Activated naive CD4-positive, alpha-beta T cell treated with anti-CD3 and anti-CD28 coated beads, Interleukin-2, amount 10 ng/mL, durations not matched to agents 7 days and 5 days (primary cell): Measurements from ENCODE around the gene BCAN.
A peak's percentile ranks its signal among the peaks of the same experiment; 100 is the strongest.

Experiments used
- CTCF ChIA-PET: fragments of 350-600 bp; sonication (Branson Sonifier 250); formaldehyde crosslinking; loops from one replicate; lab custom pipeline; 2021; ENCODE audit warnings: antibody characterized with exemption; lab: Charles Lee
- DNase-seq: peaks from one replicate; pipeline ENCODE4 v3.0.0-alpha.2; 2020
- H3K27ac Mint-ChIP-seq: one replicate; pipeline ENCODE4 v1.8.0; 2021; ENCODE audit warnings: mild to moderate bottlenecking, moderate library complexity, mixed read lengths
- H3K27me3 Mint-ChIP-seq: one replicate; pipeline ENCODE4 v1.8.0; 2021; ENCODE audit warnings: mild to moderate bottlenecking, mixed read lengths
- H3K36me3 Mint-ChIP-seq: one replicate; pipeline ENCODE4 v1.8.0; 2021; ENCODE audit warnings: mixed read lengths
- H3K4me1 Mint-ChIP-seq: one replicate; pipeline ENCODE4 v1.8.0; 2021; ENCODE audit warnings: mixed read lengths
- H3K4me3 Mint-ChIP-seq: one replicate; pipeline ENCODE4 v1.8.0; 2021; ENCODE audit warnings: mild to moderate bottlenecking, moderate library complexity, mixed read lengths
- H3K9me3 Mint-ChIP-seq: one replicate; pipeline ENCODE4 v1.8.0; 2021; ENCODE audit warnings: mixed read lengths

Gene BCAN

DNA sequence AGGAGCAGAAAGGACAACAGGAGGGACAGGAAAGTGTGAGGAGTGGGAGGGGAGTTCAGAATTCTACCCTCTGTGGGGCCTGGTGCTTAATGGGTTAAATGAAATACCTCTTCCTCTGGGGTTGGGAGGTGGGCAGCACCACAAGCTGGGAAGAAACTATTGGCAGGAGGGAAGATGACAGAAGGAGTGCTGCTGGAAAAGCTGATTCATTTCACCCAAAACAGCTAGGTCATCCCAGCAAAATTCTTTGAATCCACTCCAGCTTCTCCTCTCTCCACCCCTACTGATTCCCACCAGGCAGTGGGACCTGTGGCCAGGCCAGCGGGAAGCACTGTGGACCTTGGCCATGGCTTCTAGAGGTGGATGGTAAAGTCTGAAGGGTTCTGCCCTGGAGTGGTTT is 12.8 kb downstream of the BCAN start:
- H3K27me3 Mint-ChIP-seq, result peaks cover 94% of the 10 kb centered on the region
- no peak for DNase-seq
- peaks cover 25% of the 10 kb centered on the region for H3K4me1 Mint-ChIP-seq
- no peak overlapping the region for H3K4me3 Mint-ChIP-seq
- no peak overlapping the region for H3K27ac Mint-ChIP-seq
- H3K9me3 Mint-ChIP-seq, result no peaks in the 10 kb centered on the region
- CTCF ChIA-PET, result interaction anchor here (0.7 to 8.7 kb wide), 5 partner anchors 12 to 42 kb away, joined by 3 to 264 read pairs (median 7); partner anchors contain the start of gene HAPLN2
- H3K36me3 Mint-ChIP-seq, result no peaks in the 10 kb centered on the region

DNA sequence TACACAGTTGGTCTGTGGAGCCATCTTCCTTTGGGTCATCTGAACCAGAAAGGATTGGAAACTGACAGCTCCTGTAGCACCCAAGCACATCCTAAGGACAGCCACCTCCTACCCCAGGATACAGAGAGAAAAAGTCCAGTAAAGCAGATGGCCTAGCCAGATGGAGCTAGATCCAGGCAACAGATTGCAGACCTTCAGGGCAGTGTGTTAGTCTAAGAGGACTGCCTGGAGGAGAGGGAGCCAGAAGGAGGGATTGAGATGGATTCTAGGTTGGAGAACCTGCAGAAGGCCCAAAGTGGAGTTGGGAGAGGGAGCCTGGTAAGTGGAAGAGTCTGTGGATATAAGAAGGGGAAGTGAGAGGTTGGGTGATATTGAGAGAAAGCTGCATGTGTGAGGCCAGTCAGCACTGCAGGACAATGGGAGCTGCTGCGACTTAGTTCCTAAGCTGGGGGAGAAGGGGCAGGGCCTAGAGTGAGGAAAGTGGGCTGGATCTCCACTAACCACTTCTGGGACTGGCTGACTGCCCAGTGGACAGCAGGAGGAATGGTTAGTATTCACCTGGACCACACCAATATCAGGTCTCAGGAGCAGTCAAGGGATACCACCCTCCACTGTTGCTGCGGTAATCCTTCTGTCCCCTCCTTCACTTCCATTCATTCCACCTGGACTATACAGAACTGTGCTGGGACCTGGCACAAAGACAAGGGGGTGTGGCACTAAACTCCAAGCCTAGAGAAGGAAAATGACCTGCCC is 13.4 kb downstream of the BCAN start:
- Mint-ChIP-seq H3K36me3 (no peaks in the 10 kb centered on the region), H3K27ac (no peak overlapping the region), H3K9me3 (no peaks in the 10 kb centered on the region), H3K27me3 (peaks cover 94% of the 10 kb centered on the region), H3K4me3 (no peak overlapping the region), H3K4me1 (peaks cover 31% of the 10 kb centered on the region)
- DNase-seq, result no peak
- CTCF ChIA-PET, result interaction anchor here (0.7 to 8.7 kb wide), 10 partner anchors 11 to 51 kb away, joined by 3 to 264 read pairs (median 6); partner anchors contain the start of genes CRABP2 and HAPLN2

DNA sequence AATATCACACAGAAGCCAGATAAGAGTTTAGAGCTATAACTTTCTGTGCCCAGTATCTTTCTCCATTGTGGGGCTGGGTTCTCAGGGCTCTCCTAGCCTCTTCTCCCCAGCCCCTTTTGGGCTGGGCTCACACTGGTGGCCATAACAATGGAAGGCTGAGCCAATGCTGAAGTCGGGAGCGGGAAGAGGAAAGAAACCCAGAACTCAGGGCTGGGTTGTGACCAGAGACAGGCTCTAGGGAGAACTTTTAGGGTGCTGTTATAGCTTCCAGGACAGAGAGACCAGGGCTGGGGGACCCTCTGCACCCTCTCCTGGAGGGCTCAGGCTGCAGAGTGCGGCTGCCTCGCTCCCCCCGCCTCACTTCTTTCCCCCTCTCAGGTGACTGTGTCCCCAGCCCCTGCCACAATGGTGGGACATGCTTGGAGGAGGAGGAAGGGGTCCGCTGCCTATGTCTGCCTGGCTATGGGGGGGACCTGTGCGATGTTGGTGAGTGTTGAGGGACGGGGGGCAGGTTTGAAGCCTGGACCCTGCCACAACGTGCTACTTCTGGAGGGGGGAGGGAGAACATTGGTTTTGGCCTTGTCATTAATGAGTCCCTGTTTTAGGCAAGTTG is 14.1 kb downstream of the BCAN start:
- no peak overlapping the region for H3K4me3 Mint-ChIP-seq
- CTCF ChIA-PET, result interaction anchor here (0.9 to 8.7 kb wide), 11 partner anchors 7 to 70 kb away, joined by 3 to 264 read pairs (median 7); partner anchors contain the start of genes CRABP2 and HAPLN2
- peaks cover 87% of the 10 kb centered on the region for H3K27me3 Mint-ChIP-seq
- H3K9me3 Mint-ChIP-seq, result no peaks in the 10 kb centered on the region
- peaks cover 38% of the 10 kb centered on the region for H3K4me1 Mint-ChIP-seq
- DNase-seq, result no peak
- H3K36me3 Mint-ChIP-seq, result no peaks in the 10 kb centered on the region
- H3K27ac Mint-ChIP-seq, result no peak overlapping the region

DNA sequence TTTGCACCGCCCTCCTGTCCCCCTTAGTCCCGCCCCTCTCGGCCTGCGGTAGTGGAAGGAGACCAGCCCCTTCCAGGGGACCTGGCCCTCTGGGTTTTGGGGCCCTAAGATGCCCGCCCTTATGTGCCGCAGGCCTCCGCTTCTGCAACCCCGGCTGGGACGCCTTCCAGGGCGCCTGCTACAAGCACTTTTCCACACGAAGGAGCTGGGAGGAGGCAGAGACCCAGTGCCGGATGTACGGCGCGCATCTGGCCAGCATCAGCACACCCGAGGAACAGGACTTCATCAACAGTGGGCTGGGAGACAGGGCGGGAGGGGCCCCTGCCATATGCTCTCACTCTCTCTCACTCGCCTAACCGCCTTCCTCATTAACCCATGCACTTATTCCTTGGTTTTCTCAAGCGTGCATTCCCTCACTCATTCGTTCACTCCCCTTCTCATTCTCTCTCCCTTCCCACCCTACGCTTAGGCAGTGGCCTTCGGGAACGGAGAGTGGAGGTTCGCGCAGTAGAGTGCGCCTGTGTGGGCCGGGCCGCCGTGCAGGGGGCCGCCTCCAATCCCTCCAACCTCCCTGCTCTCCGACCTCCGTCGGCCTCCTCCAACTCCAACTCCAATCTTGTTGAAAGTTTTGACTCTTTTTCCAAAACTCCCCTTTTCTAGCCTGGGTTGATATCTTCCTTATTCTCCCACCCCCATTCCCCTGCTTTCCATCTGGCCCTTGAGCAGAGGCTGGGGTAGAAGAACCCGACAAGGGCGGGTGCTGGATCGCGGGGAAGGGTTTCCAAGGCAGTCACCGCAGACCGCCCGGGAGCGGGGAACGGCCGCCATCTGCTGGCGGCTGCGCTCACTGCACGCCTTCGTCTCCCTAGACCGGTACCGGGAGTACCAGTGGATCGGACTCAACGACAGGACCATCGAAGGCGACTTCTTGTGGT is 15.2 kb downstream of the BCAN start:
- no peaks in the 10 kb centered on the region for H3K9me3 Mint-ChIP-seq
- H3K4me3 Mint-ChIP-seq, result peak overlapping the region; percentile 5
- CTCF ChIA-PET, result interaction anchor here (0.7 to 8.7 kb wide), 17 partner anchors 8 to 75 kb away, joined by 3 to 264 read pairs (median 6); partner anchors contain the start of genes CRABP2, HAPLN2 and NES
- H3K27ac Mint-ChIP-seq, result no peak overlapping the region
- peaks cover 85% of the 10 kb centered on the region for H3K27me3 Mint-ChIP-seq
- H3K4me1 Mint-ChIP-seq, result peaks cover 49% of the 10 kb centered on the region
- DNase-seq, result peak; percentile 78
- no peaks in the 10 kb centered on the region for H3K36me3 Mint-ChIP-seq

DNA sequence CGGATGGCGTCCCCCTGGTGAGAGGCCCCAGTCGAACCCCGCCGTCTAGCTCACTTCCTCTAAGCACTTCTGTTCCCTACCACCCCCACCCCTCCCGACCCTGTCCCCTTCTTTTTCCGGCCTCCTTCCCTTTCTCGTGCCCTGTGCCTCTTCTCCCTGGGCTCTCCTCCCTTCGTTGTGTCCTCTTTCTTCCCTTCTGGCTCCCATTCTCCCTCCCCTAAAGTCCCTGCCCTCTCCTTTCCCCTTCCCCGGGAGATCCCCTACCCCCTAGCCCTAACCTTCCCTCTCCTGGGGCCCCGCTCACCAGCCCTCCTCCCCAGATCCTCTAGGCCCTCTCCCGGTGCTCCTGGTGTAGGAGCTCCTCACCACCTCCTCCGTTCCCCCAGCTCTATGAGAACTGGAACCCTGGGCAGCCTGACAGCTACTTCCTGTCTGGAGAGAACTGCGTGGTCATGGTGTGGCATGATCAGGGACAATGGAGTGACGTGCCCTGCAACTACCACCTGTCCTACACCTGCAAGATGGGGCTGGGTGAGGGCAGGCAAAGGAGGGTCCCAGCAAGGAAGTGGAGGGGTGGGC is 15.9 kb downstream of the BCAN start:
- H3K4me1 Mint-ChIP-seq, result peaks cover 54% of the 10 kb centered on the region
- H3K27ac Mint-ChIP-seq, result peak overlapping the region; percentile 66
- CTCF ChIA-PET, result interaction anchor here (0.7 to 8.7 kb wide), 16 partner anchors 9 to 75 kb away, joined by 3 to 264 read pairs (median 6); partner anchors contain the start of genes CRABP2, HAPLN2 and NES
- H3K4me3 Mint-ChIP-seq, result peak overlapping the region; percentile 9
- H3K36me3 Mint-ChIP-seq, result no peaks in the 10 kb centered on the region
- no peak for DNase-seq
- peaks cover 84% of the 10 kb centered on the region for H3K27me3 Mint-ChIP-seq
- no peaks in the 10 kb centered on the region for H3K9me3 Mint-ChIP-seq

DNA sequence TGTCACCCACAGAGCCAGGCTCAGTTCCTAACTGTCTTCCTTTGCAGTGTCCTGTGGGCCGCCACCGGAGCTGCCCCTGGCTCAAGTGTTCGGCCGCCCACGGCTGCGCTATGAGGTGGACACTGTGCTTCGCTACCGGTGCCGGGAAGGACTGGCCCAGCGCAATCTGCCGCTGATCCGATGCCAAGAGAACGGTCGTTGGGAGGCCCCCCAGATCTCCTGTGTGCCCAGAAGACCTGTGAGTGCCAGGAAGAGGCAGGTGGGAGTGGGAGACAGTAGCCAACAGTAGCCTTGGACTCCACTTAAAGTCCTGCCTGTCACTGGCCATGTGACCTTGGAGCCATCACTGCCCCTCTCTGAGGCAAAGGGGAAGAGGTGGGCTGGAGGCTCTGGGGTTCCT is 16.6 kb downstream of the BCAN start:
- H3K27ac Mint-ChIP-seq, result no peak overlapping the region
- H3K4me3 Mint-ChIP-seq, result no peak overlapping the region

DNA sequence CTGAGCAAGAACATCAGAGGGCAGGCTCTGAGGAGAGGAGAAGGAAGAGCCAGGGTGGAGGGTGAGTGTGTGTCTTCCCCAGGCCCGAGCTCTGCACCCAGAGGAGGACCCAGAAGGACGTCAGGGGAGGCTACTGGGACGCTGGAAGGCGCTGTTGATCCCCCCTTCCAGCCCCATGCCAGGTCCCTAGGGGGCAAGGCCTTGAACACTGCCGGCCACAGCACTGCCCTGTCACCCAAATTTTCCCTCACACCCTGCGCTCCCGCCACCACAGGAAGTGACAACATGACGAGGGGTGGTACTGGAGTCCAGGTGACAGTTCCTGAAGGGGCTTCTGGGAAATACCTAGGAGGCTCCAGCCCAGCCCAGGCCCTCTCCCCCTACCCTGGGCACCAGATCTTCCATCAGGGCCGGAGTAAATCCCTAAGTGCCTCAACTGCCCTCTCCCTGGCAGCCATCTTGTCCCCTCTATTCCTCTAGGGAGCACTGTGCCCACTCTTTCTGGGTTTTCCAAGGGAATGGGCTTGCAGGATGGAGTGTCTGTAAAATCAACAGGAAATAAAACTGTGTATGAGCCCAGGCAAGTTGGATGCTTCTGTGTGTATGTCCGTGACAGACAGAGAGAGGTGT is 17.1 kb downstream of the BCAN start:
- no peaks in the 10 kb centered on the region for H3K36me3 Mint-ChIP-seq
- CTCF ChIA-PET, result interaction anchor here (0.7 to 8.7 kb wide), 25 partner anchors 10 to 269 kb away, joined by 3 to 264 read pairs (median 4); partner anchors contain the start of genes BCAN, CRABP2, HAPLN2 and ISG20L2
- no peak overlapping the region for H3K4me3 Mint-ChIP-seq
- peaks cover 84% of the 10 kb centered on the region for H3K27me3 Mint-ChIP-seq
- no peaks in the 10 kb centered on the region for H3K9me3 Mint-ChIP-seq
- DNase-seq, result no peak
- no peak overlapping the region for H3K27ac Mint-ChIP-seq
- peaks cover 57% of the 10 kb centered on the region for H3K4me1 Mint-ChIP-seq

More for the DNA sequence above, 16.6 kb downstream of the BCAN start:
- CTCF ChIA-PET, result interaction anchor here (0.7 to 8.7 kb wide), 16 partner anchors 10 to 158 kb away, joined by 3 to 264 read pairs (median 5); partner anchors contain the start of genes CRABP2, HAPLN2, NES and SH2D2A
- DNase-seq, result no peak
- Mint-ChIP-seq H3K36me3 (no peaks in the 10 kb centered on the region), H3K4me1 (peaks cover 57% of the 10 kb centered on the region), H3K9me3 (no peaks in the 10 kb centered on the region), H3K27me3 (peaks cover 84% of the 10 kb centered on the region)

DNA sequence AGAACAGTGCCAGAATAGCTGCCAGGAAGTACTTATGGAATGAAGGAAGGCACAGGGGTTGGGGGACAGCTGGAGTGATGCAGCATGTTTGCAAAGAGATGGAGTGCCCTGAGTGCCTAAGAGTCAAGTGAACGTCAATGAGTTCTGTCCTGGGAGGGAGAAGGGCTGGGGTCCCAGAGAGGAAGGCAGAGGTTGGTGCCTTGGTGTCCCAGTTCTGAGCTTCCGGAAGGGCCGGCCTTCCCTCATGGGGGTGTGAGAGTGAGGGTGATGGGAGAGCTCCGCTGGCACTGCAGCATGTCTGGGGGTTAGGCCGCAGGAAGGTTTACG is 17.7 kb downstream of the BCAN start:
- peaks cover 63% of the 10 kb centered on the region for H3K4me1 Mint-ChIP-seq

DNA sequence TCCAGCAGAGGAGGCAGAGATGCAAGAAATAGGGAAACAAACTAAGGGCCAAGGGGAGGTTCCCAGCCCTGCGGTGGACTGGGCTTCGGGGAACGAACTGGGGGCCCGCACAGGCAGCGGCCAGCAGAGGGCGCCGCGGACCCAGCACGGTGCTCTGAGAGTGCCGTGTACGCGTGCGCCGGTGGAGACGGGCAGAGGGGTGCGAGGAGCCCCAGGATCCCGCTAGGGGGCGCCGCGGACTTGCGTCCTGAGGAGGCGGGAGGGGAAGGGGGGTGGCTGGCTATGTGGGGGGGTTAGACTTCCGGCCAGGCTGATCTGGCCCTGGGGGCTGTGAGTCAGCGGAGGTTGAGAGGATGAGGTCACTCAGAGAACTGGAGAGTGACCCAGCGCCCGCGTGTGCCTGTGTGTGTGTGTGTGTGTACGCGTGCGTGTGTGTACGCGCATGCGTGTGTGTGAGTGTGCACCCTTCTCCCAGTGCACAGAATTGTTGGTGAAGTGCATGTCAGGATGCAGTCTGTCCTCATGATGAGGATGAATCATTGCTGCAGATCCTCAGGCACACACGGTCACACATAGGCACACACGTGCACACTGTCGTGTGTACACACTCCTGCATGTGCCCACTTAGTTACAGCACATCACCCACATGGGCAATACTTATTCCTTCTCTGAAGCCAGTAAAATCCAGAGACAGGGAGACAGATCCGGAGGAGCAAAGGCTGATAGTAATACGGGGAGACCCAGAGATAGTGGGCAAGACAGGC is 18.3 kb downstream of the BCAN start:
- H3K36me3 Mint-ChIP-seq, result no peaks in the 10 kb centered on the region
- CTCF ChIA-PET, result interaction anchor here (0.5 to 8.7 kb wide), 36 partner anchors 10 to 1352 kb away, joined by 3 to 264 read pairs (median 4); partner anchors contain the start of genes BCAN, CRABP2, HAPLN2 and ISG20L2
- H3K27ac Mint-ChIP-seq, result peak overlapping the region; percentile 80
- peak overlapping the region; percentile 69 for H3K4me3 Mint-ChIP-seq
- peak; percentile 94 for DNase-seq
- H3K4me1 Mint-ChIP-seq, result peaks cover 67% of the 10 kb centered on the region
- peaks cover 84% of the 10 kb centered on the region for H3K27me3 Mint-ChIP-seq
- no peaks in the 10 kb centered on the region for H3K9me3 Mint-ChIP-seq

More for the DNA sequence above, 17.7 kb downstream of the BCAN start:
- H3K27ac Mint-ChIP-seq, result no peak overlapping the region
- no peak for DNase-seq
- no peaks in the 10 kb centered on the region for H3K9me3 Mint-ChIP-seq
- H3K27me3 Mint-ChIP-seq, result peaks cover 84% of the 10 kb centered on the region
- CTCF ChIA-PET, result interaction anchor here (0.8 to 8.7 kb wide), 25 partner anchors 11 to 268 kb away, joined by 3 to 264 read pairs (median 4); partner anchors contain the start of genes BCAN, CRABP2, HAPLN2 and ISG20L2
- H3K4me3 Mint-ChIP-seq, result peak overlapping the region; percentile 50
- H3K36me3 Mint-ChIP-seq, result no peaks in the 10 kb centered on the region

DNA sequence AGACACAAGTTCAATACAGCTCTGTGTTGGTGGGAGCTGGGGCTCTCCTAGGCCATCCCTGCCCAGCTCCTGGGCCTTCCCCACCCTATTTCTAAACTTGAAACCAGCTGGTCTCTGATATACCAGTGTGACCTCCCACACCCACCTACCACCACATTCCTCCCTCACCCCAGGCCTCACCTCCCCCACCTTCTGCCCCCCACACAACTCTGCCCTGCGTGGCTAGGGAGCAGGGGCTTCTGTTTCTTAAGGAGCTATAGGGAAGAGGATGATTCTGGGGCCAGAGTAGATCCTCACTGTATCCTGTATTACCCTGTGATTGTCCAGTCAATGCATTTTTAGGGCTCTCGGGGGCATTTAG is 18.8 kb downstream of the BCAN start:
- peaks cover 84% of the 10 kb centered on the region for H3K27me3 Mint-ChIP-seq
- H3K36me3 Mint-ChIP-seq, result no peaks in the 10 kb centered on the region
- peak overlapping the region; percentile 80 for H3K27ac Mint-ChIP-seq
- H3K4me1 Mint-ChIP-seq, result peaks cover 72% of the 10 kb centered on the region
- no peaks in the 10 kb centered on the region for H3K9me3 Mint-ChIP-seq
- H3K4me3 Mint-ChIP-seq, result peak overlapping the region; percentile 69
- CTCF ChIA-PET, result interaction anchor here (0.5 to 8.7 kb wide), 17 partner anchors 10 to 1353 kb away, joined by 3 to 264 read pairs (median 6); partner anchors contain the start of genes CRABP2, HAPLN2, ISG20L2 and METTL25B
- DNase-seq, result no peak

DNA sequence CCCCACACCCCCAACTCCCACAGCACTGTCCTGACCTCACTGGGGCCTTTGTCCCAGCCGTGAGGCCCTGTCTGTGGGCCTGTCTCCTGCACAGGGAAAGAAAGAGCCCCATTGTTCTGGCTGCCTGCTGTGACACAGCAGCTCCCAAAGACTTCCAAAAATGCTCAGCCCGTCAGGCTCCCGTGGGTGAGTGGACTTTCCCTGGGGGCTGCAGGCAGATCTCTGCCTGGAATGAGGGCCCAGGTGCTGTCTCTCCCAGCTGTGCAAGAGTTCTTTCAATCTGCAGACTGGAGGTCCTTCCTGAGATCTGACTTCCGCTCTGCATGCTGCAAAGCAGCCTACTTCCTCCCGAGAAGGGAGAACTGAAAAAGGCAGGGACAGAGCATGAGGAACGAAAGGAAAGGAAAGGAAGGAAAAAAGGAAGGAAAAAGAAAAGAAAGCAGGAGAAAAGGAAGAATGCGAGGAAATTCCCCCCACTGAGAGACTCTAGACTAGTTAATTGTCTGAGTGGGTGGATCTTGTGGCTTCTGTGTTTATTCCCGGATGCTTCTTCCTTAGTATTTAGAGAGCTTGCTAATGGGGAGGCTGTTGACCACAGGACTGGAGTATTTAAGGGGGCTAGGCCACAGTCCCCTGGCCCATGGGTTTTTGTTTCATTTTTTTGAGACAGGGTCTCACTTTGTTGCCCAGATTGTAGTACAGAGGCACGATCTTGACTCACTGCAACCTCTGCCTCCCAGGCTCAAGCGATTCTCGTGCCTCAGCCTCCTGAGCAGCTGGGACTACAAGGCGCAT is 20.3 kb downstream of the BCAN start:
- Mint-ChIP-seq H3K4me3 (no peak overlapping the region), H3K4me1 (peaks cover 66% of the 10 kb centered on the region), H3K36me3 (no peaks in the 10 kb centered on the region), H3K27ac (no peak overlapping the region), H3K9me3 (no peaks in the 10 kb centered on the region), H3K27me3 (peaks cover 81% of the 10 kb centered on the region)
- CTCF ChIA-PET, result interaction anchor here (2.2 to 8.7 kb wide), 5 partner anchors 15 to 230 kb away, joined by 5 to 264 read pairs (median 35); partner anchors contain the start of genes ISG20L2, METTL25B and NES
- DNase-seq, result no peak
